ENCODE measurements around the gene JMJD1C.

DNA sequence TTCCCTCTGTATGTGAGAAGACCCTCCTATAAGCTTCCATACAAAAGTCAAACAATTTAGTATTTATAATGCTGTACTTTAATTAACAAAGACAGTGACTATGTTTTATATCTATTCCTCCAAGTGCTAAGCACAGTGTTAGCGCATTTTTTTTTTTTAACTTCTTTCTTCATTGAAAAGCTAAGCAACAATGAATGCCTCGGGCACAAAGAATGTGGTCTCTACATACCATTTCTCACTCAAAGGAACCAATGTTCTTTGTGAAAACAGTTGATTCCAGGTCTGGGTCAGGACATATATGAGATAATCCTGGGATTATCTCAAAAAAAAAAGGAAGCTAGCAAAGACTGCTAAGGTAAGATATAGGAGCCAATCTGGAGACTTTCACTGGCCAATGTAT, 29.2 kb upstream of the JMJD1C start:
- TF ChIP-seq, protein P1, sequence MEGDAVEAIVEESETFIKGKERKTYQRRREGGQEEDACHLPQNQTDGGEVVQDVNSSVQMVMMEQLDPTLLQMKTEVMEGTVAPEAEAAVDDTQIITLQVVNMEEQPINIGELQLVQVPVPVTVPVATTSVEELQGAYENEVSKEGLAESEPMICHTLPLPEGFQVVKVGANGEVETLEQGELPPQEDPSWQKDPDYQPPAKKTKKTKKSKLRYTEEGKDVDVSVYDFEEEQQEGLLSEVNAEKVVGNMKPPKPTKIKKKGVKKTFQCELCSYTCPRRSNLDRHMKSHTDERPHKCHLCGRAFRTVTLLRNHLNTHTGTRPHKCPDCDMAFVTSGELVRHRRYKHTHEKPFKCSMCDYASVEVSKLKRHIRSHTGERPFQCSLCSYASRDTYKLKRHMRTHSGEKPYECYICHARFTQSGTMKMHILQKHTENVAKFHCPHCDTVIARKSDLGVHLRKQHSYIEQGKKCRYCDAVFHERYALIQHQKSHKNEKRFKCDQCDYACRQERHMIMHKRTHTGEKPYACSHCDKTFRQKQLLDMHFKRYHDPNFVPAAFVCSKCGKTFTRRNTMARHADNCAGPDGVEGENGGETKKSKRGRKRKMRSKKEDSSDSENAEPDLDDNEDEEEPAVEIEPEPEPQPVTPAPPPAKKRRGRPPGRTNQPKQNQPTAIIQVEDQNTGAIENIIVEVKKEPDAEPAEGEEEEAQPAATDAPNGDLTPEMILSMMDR (IDR thresholded peaks at IDR 0.05; ENCODE audit: low read length) = no peak
- TF ChIP-seq EZH2 (optimal IDR thresholded peaks at IDR 0.05; ENCODE audit: low read depth, low read length) (no peak), EZH2phosphoT487 (IDR thresholded peaks at IDR 0.05; ENCODE audit: low read length) (no peak)

All from MM.1S (cell line).